ENCODE results near the gene CCNC.

GRCh38 chr6:99521633-99522151, 46.8 kb downstream of the CCNC start:
- no peak for TF ChIP-seq GATA2 (IDR thresholded peaks at IDR 0.05; ENCODE audit: low read depth, low read length)
- no peak for TF ChIP-seq GATA3 (IDR thresholded peaks at IDR 0.05; ENCODE audit: low read depth, low read length)
